Epithelial cell of proximal tubule (primary cell): ENCODE data around the gene DTD2. TPM values are rescaled to one million over a fixed set of nuclear protein-coding genes. Genes with fewer than 3 reads are reported as not detected.

ENCODE experiments used
- DNase-seq: peaks from one replicate; pipeline ENCODE4 v3.0.0-alpha.2; 2011; ENCODE audit warnings: low read depth
- H3K4me3 ChIP-seq: 2 replicates; pipeline ENCODE4 v1.5.1; 2011; ENCODE audit warnings: low read depth, mild to moderate bottlenecking, low read length
- total RNA-seq: library from RNA; depleted of rRNA; stranded (reverse); fragments of >200 nt; gene quantifications from 2 replicates; pipeline ENCODE4 v1.2.3, GENCODE V29; 2015
- TF ChIP-seq, protein P1 (sequence below): conservative IDR thresholded peaks from 2 replicates; pipeline ENCODE4 v1.5.1; 2012; ENCODE audit warnings: low read depth, mild to moderate bottlenecking, low read length

The DTD2 gene
- total RNA-seq, 1 donor from 2014 or later = 18.6 TPM

GRCh38 chr14:31486764-31487163 is 29.5 kb upstream of the DTD2 start:
- H3K4me3 ChIP-seq = no peak overlapping the region

DNA sequence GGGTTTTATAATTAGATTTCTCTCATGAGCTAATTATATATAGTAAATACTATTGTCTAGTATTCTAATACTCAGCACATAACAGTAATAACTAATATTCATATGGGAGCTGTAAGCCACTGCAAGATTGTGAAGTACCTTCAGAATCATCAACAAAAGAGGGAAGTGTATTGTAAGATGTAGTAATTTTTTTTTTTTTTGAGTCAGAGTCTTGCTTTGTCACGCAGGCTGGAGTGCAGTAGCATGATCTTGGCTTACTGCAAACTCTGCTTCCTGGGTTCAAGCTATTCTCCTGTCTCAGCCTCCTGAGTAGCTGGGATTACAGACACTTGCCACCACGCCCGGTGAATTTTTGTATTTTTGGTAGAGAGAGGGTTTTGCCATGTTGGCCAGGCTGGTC is 27.4 kb upstream of the DTD2 start:
- no peak for DNase-seq
- H3K4me3 ChIP-seq = no peak overlapping the region
- TF ChIP-seq, protein P1, sequence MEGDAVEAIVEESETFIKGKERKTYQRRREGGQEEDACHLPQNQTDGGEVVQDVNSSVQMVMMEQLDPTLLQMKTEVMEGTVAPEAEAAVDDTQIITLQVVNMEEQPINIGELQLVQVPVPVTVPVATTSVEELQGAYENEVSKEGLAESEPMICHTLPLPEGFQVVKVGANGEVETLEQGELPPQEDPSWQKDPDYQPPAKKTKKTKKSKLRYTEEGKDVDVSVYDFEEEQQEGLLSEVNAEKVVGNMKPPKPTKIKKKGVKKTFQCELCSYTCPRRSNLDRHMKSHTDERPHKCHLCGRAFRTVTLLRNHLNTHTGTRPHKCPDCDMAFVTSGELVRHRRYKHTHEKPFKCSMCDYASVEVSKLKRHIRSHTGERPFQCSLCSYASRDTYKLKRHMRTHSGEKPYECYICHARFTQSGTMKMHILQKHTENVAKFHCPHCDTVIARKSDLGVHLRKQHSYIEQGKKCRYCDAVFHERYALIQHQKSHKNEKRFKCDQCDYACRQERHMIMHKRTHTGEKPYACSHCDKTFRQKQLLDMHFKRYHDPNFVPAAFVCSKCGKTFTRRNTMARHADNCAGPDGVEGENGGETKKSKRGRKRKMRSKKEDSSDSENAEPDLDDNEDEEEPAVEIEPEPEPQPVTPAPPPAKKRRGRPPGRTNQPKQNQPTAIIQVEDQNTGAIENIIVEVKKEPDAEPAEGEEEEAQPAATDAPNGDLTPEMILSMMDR = no peak

More at GRCh38 chr14:31486764-31487163, 29.5 kb upstream of the DTD2 start:
- DNase-seq = no peak
- TF ChIP-seq, protein P1 = no peak

DNA sequence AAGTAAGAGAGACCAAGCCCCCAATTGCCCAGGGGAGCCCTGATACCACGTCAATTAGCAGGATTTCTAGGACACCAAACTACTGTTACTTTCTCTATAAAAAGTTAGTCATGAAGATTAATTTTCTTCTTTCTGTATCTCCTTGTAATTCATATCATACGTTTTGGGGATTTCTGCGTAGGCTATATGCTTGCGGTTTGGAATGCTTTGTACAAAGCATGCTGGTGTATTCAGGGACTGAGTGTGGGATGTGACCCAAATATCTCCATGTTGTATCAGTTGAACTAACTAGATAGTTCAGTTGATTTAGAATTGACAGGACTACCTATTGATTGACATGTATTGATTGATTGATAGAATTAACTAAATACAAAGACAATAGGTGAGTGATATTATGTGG is 22.9 kb upstream of the DTD2 start:
- no peak for DNase-seq

GRCh38 chr14:31479027-31479426 is 21.7 kb upstream of the DTD2 start:
- no peak for DNase-seq
- TF ChIP-seq, protein P1 = no peak
- no peak overlapping the region for H3K4me3 ChIP-seq

More for the DNA sequence above, 22.9 kb upstream of the DTD2 start:
- TF ChIP-seq, protein P1 = no peak
- H3K4me3 ChIP-seq = no peak overlapping the region

- no peak overlapping the region for H3K4me3 ChIP-seq
- TF ChIP-seq, protein P1 = no peak
- no peak for DNase-seq
Measured at GRCh38 chr14:31477248-31477647, 19.9 kb upstream of the DTD2 start.

- TF ChIP-seq, protein P1 = no peak
- no peak overlapping the region for H3K4me3 ChIP-seq
- no peak for DNase-seq
Measured at GRCh38 chr14:31476131-31476866, 19.0 kb upstream of the DTD2 start.

- no peak for DNase-seq
- no peak overlapping the region for H3K4me3 ChIP-seq
- TF ChIP-seq, protein P1 = no peak
Measured at GRCh38 chr14:31466554-31466953, 9.2 kb upstream of the DTD2 start.
